ENCODE data around the gene FAM171A2.

GRCh38 chr17:44380767-44381166, 17.1 kb upstream of the FAM171A2 start:
- TF ChIP-seq CTCF (optimal IDR thresholded peaks at IDR 0.05 in 1 of 3, IDR thresholded peaks at IDR 0.05 in 1 of 3, conservative IDR thresholded peaks at IDR 0.05 in 1 of 3; ENCODE audit: extremely low read depth in 1 of 3, insufficient read depth in 2 of 3, low read length in 3 of 3) = no peak
- TF ChIP-seq EZH2 (IDR thresholded peaks at IDR 0.05; ENCODE audit: low read length) = no peak

All from keratinocyte (primary cell).